ENCODE data around the gene ADAR. TPM values are rescaled to one million over a fixed set of nuclear protein-coding genes. Genes with fewer than 3 reads are reported as not detected.
A peak's percentile ranks its signal among the peaks of the same experiment; 100 is the strongest.

The ADAR gene
- total RNA-seq, 3 donors from 2014 or later = 71.4 to 115 (median 104) TPM

DNA sequence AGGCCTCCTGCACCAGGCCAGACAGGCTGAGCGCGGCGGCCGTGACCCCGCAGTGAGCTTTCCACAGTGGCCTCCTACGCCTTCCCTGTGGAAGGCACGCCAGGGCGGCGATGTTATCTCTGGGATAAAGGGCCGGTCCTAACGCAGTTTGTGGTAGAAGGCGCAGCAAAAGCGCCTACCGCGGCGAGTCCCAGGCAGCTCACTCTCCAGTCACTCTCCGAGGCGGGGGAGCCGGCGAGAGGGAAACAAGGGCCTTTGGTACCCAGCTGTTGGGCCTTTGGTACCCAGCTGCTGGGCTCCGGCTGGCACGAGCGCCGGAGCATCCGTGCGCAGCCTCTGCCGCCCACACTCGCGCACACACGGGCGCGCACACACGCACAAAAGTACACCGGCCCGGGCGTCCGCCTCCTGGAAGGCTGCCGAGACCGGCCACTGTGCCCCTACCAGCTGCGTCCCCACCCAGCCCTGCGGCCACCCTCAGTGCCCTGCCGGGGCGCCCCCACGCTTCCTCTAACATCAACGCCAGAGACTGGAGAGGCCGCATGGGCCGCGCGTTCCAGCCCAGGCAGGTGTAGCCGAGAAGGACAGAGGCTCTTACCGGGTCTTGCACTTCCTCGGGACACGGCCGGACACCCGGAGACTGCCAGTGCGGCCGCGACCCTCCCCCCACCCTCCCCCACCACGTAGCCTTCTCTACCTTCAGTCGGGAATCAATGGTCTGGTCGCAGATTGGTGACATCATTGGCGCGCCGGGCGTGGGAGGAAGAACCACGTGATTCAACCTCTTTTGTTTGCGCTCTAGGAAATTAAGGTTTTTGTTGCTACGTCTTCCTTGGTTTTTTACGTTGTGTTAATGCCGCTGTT lies 19.5 kb upstream of the ADAR start:
- intact Hi-C loops (cut with DNase I; ENCODE audit: low total_unique reads) = no loop called here
- peaks cover 0 to 4% of the 10 kb centered on the region in 2 donors for H3K4me1 ChIP-seq
- H3K27me3 ChIP-seq = no peaks in the 10 kb centered on the region
- peak; percentile 84 to 90 for DNase-seq (ENCODE audit: low spot score in 2 of 2)
- peak overlapping the region; percentile 96 for H3K27ac ChIP-seq
- H3K4me3 ChIP-seq = peak overlapping the region; percentile 93 to 97 (median 94)
- no peaks in the 10 kb centered on the region for H3K9me3 ChIP-seq
- TF ChIP-seq POLR2A (IDR thresholded peaks at IDR 0.05) = no peak
- TF ChIP-seq POLR2AphosphoS5 (IDR thresholded peaks at IDR 0.05) = peak; percentile 75 to 81 (median 78)
- TF ChIP-seq, protein P1, sequence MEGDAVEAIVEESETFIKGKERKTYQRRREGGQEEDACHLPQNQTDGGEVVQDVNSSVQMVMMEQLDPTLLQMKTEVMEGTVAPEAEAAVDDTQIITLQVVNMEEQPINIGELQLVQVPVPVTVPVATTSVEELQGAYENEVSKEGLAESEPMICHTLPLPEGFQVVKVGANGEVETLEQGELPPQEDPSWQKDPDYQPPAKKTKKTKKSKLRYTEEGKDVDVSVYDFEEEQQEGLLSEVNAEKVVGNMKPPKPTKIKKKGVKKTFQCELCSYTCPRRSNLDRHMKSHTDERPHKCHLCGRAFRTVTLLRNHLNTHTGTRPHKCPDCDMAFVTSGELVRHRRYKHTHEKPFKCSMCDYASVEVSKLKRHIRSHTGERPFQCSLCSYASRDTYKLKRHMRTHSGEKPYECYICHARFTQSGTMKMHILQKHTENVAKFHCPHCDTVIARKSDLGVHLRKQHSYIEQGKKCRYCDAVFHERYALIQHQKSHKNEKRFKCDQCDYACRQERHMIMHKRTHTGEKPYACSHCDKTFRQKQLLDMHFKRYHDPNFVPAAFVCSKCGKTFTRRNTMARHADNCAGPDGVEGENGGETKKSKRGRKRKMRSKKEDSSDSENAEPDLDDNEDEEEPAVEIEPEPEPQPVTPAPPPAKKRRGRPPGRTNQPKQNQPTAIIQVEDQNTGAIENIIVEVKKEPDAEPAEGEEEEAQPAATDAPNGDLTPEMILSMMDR (IDR thresholded peaks at IDR 0.05) = no peak
- no peaks in the 10 kb centered on the region for H3K36me3 ChIP-seq

DNA sequence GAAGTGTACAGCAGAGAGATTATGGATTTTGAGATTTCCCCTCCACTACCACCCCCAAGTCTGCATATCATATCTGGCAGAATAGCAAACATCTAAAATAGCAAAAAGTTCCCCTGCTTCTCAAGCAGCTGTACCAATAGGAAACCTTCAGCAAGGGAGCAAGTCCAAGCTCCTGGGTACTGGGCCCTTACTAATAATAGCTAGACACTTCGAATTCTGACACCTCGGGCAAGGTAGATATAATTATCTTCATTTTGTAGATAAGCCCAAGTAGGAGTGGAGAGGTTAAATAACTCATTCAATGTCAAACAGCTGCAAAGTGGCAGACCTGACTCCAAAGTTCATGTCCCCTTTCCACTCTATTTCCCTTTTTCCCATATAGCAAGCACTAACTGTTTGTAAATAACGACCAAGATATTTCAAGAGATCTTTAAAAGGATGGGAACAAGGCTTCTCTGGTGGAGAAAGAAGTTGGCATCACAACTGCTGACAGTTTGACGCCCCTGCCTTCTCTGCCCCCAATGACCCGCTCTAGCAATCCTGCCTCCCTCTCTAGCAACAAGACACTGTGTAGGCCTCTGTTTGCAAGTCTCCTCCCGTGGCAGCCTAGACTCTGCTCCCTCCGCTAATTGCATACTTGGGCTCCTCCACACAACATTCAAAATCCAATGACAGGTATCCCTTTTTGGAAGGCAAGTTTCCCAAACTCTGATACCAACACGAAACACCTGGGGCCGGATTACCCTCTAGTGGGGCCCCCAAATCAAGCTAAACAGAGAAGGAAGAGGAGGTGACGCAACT lies 18.7 kb upstream of the ADAR start:
- intact Hi-C loops (cut with DNase I; ENCODE audit: low total_unique reads) = no loop called here
- peak overlapping the region; percentile 93 to 97 (median 94) for H3K4me3 ChIP-seq
- no peaks in the 10 kb centered on the region for H3K36me3 ChIP-seq
- peak overlapping the region; percentile 96 for H3K27ac ChIP-seq
- H3K9me3 ChIP-seq = no peaks in the 10 kb centered on the region
- TF ChIP-seq, protein P1 (IDR thresholded peaks at IDR 0.05) = no peak
- no peak for TF ChIP-seq POLR2A (IDR thresholded peaks at IDR 0.05)
- no peak for TF ChIP-seq POLR2AphosphoS5 (IDR thresholded peaks at IDR 0.05)
- H3K27me3 ChIP-seq = no peaks in the 10 kb centered on the region
- H3K4me1 ChIP-seq = peaks cover 0 to 4% of the 10 kb centered on the region in 2 donors
- DNase-seq (ENCODE audit: low spot score in 2 of 2) = no peak

DNA sequence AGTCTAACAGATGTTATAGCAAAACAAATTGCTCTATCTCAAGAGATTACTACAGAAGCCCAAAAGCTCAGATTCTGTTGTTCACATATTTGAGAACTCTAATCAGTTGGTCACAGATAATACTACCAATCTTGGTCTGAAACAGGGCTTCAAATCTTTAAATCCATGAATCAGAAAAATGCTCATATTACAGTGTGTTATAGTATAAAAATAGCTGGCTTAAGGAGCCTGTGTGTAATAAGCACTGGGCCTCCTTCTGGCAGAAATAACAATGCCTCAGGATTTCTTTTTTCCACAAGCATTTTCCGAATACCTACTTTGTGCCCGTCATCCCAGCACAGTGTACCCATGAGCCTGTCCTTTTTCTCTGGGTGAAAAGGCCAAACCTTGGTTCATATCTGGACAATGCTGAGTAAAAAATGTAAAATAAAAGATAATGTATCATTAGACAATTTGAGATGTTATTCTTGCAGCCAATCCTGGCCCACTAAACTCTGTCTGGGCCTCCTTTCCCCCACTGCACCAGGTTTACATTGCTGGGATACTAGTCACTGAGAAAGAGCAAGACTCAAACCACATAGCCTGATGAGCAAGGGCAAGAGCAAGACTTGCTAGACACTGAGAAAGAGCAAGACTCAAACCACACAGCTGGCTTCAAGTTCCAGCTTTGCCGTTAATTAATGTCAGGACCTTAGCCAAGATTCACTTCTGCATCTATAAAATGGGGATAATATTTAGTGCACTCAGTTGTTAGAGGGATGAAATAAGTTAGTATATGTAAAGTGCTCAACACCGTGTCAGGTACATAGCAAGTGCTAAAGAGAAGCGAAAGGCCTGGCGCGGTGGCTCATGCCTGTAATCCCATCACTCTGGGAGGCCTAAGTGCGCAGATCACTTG lies 17.0 kb upstream of the ADAR start:
- no peak for DNase-seq (ENCODE audit: low spot score in 2 of 2)

GRCh38 chr1:154623358-154623757 lies 15.4 kb upstream of the ADAR start:
- H3K27ac ChIP-seq = no peak overlapping the region
- intact Hi-C loops (cut with DNase I; ENCODE audit: low total_unique reads) = no loop called here
- no peaks in the 10 kb centered on the region for H3K9me3 ChIP-seq
- no peak for DNase-seq (ENCODE audit: low spot score in 2 of 2)
- H3K27me3 ChIP-seq = no peaks in the 10 kb centered on the region
- no peaks in the 10 kb centered on the region for H3K36me3 ChIP-seq
- TF ChIP-seq, protein P1 (IDR thresholded peaks at IDR 0.05) = no peak
- TF ChIP-seq POLR2A (IDR thresholded peaks at IDR 0.05) (no peak), POLR2AphosphoS5 (IDR thresholded peaks at IDR 0.05) (no peak)
- H3K4me3 ChIP-seq = no peak overlapping the region
- H3K4me1 ChIP-seq = peaks cover 0 to 4% of the 10 kb centered on the region in 2 donors

More for the DNA sequence above, 17.0 kb upstream of the ADAR start:
- H3K9me3 ChIP-seq = no peaks in the 10 kb centered on the region
- no peak overlapping the region for H3K27ac ChIP-seq
- no peaks in the 10 kb centered on the region for H3K36me3 ChIP-seq
- H3K4me1 ChIP-seq = peaks cover 0 to 4% of the 10 kb centered on the region in 2 donors
- H3K27me3 ChIP-seq = no peaks in the 10 kb centered on the region
- TF ChIP-seq, protein P1 (IDR thresholded peaks at IDR 0.05) = no peak
- no peak overlapping the region for H3K4me3 ChIP-seq
- intact Hi-C loops (cut with DNase I; ENCODE audit: low total_unique reads) = no loop called here

Measured in breast epithelium (tissue), 4 donors.